SK-N-SH treated with all-trans-retinoic acid at 6 μM for 48 hours (cell line): ENCODE results near the gene NSD2.

Experiments
- ATAC-seq: fragments of 200-7000 bp; cut with Tn5 transposase; 3 replicates; pipeline ENCODE4 v1.9.1; 2020; ENCODE audit warnings: mild to moderate bottlenecking, moderate library complexity
- ARNTL ChIP-seq: fragments of 450-650 bp; formaldehyde crosslinking; IDR thresholded peaks from 2 replicates; pipeline ENCODE4 v1.5.0; 2020; ENCODE audit warnings: low read depth, mild to moderate bottlenecking, moderate library complexity, borderline replicate concordance
- BACH2 ChIP-seq: fragments of 250-450 bp; sonication (Bioruptor Pico); IDR thresholded peaks from 2 replicates; pipeline ENCODE4 v1.9.0; 2021; ENCODE audit warnings: mild to moderate bottlenecking, borderline replicate concordance
- CREB5 ChIP-seq: fragments of 250-450 bp; sonication (Bioruptor Pico); IDR thresholded peaks from 2 replicates; pipeline ENCODE4 v1.5.1; 2020; ENCODE audit warnings: low read depth, mild to moderate bottlenecking, moderate library complexity
- CSDC2 ChIP-seq: fragments of 250-450 bp; sonication (Bioruptor Pico); IDR thresholded peaks from 2 replicates; pipeline ENCODE4 v1.5.0; 2020; ENCODE audit warnings: mild to moderate bottlenecking, moderate library complexity
- ESRRG ChIP-seq: fragments of 250-450 bp; sonication (Bioruptor Pico); IDR thresholded peaks from 2 replicates; pipeline ENCODE4 v1.6.1; 2021; ENCODE audit warnings: mild to moderate bottlenecking
- GLIS3 ChIP-seq: fragments of 250-450 bp; sonication (Bioruptor Pico); IDR thresholded peaks from 2 replicates; pipeline ENCODE4 v1.5.0; 2020; ENCODE audit warnings: mild to moderate bottlenecking, moderate library complexity
- ISL1 ChIP-seq: fragments of 250-450 bp; sonication (Bioruptor Pico); IDR thresholded peaks from 2 replicates; pipeline ENCODE4 v2.1.2; 2022; ENCODE audit warnings: mild to moderate bottlenecking, moderate library complexity
- OSR1 ChIP-seq: fragments of 250-450 bp; sonication (Bioruptor Pico); IDR thresholded peaks from 2 replicates; pipeline ENCODE4 v1.8.0; 2022; ENCODE audit warnings: moderate library complexity, mild to moderate bottlenecking, inconsistent platforms
- PATZ1 ChIP-seq: fragments of 250-450 bp; sonication (Bioruptor Pico); IDR thresholded peaks from 2 replicates; pipeline ENCODE4 v1.8.0; 2020; ENCODE audit warnings: mild to moderate bottlenecking, moderate library complexity, borderline replicate concordance
- POU6F1 ChIP-seq: fragments of 250-450 bp; sonication (Bioruptor Pico); IDR thresholded peaks from 2 replicates; pipeline ENCODE4 v1.8.0; 2021; ENCODE audit warnings: low read depth, mild to moderate bottlenecking, moderate library complexity, borderline replicate concordance
- PPARA ChIP-seq: fragments of 250-450 bp; sonication (Bioruptor Pico); IDR thresholded peaks from 2 replicates; pipeline ENCODE4 v1.5.0; 2020; ENCODE audit warnings: mild to moderate bottlenecking, borderline replicate concordance
- RARB ChIP-seq: fragments of 250-450 bp; sonication (Bioruptor Pico); IDR thresholded peaks from 2 replicates; pipeline ENCODE4 v1.8.0; 2021; ENCODE audit warnings: mild to moderate bottlenecking, moderate library complexity
- SNAI2 ChIP-seq: fragments of 250-450 bp; sonication (Bioruptor Pico); IDR thresholded peaks from 2 replicates; pipeline ENCODE4 v1.5.0; 2020; ENCODE audit warnings: mild to moderate bottlenecking, moderate library complexity
- TCF4 ChIP-seq: fragments of 250-450 bp; sonication (Bioruptor Pico); IDR thresholded peaks from 2 replicates; pipeline ENCODE4 v1.8.0; 2021; ENCODE audit warnings: mild to moderate bottlenecking, moderate library complexity, borderline replicate concordance
- TOX ChIP-seq: fragments of 250-450 bp; sonication (Bioruptor Pico); IDR thresholded peaks from 2 replicates; pipeline ENCODE4 v1.8.0; 2021; ENCODE audit warnings: mild to moderate bottlenecking, moderate library complexity, borderline replicate concordance
- ZC3H10 ChIP-seq: fragments of 250-450 bp; sonication (Bioruptor Pico); IDR thresholded peaks from 2 replicates; pipeline ENCODE4 v1.5.1; 2021; ENCODE audit warnings: mild to moderate bottlenecking, moderate library complexity
- ZFP3 ChIP-seq: fragments of 250-450 bp; sonication (Bioruptor Pico); IDR thresholded peaks from 2 replicates; pipeline ENCODE4 v1.5.0; 2020; ENCODE audit warnings: mild to moderate bottlenecking, moderate library complexity
- ZFP30 ChIP-seq: fragments of 450-650 bp; formaldehyde crosslinking; IDR thresholded peaks from 2 replicates; pipeline ENCODE4 v1.5.0; 2022; ENCODE audit warnings: mild to moderate bottlenecking, moderate library complexity
- ZNF565 ChIP-seq: fragments of 450-650 bp; formaldehyde crosslinking; conservative IDR thresholded peaks from 2 replicates; pipeline ENCODE4 v1.5.0; 2020; ENCODE audit warnings: low read depth, mild to moderate bottlenecking, moderate library complexity
- ZNF70 ChIP-seq: fragments of 450-650 bp; formaldehyde crosslinking; IDR thresholded peaks from 2 replicates; pipeline ENCODE4 v1.5.0; 2020; ENCODE audit warnings: mild to moderate bottlenecking, moderate library complexity
- ZNF8 ChIP-seq: fragments of 450-650 bp; formaldehyde crosslinking; IDR thresholded peaks from 2 replicates; pipeline ENCODE4 v1.5.0; 2020; ENCODE audit warnings: mild to moderate bottlenecking, moderate library complexity
- TF ChIP-seq, protein P1 (sequence below): fragments of 250-450 bp; sonication (Bioruptor Pico); IDR thresholded peaks from 2 replicates; pipeline ENCODE4 v1.5.0; 2020; ENCODE audit warnings: mild to moderate bottlenecking, moderate library complexity
- TF ChIP-seq, protein P2 (sequence below): fragments of 250-450 bp; sonication (Bioruptor Pico); IDR thresholded peaks from 2 replicates; pipeline ENCODE4 v1.5.1; 2021; ENCODE audit warnings: mild to moderate bottlenecking, moderate library complexity

NSD2 gene

GRCh38 chr4:2008671-2008920 lies 137.4 kb downstream of the NSD2 start:
- ATAC-seq: peak; percentile 54

GRCh38 chr4:2008921-2009650 lies 137.9 kb downstream of the NSD2 start, which contains the start of gene NELFA:
Gene NELFA, minus strand, starts transcription at chr4:2008974. Its CDS starts 15 bp downstream, at chr4:2008959.
- peak; percentile 92 for ATAC-seq
- TF ChIP-seq ESRRG: no peak
- 0 out of 2 replicates have a peak, but pooled peaks have one; percentile 80 for TF ChIP-seq CSDC2 (CRISPR knock-in tag)
- TF ChIP-seq SNAI2 (CRISPR knock-in tag): peak; percentile 95
- no peak for TF ChIP-seq GLIS3 (CRISPR knock-in tag)
- TF ChIP-seq, protein P1, sequence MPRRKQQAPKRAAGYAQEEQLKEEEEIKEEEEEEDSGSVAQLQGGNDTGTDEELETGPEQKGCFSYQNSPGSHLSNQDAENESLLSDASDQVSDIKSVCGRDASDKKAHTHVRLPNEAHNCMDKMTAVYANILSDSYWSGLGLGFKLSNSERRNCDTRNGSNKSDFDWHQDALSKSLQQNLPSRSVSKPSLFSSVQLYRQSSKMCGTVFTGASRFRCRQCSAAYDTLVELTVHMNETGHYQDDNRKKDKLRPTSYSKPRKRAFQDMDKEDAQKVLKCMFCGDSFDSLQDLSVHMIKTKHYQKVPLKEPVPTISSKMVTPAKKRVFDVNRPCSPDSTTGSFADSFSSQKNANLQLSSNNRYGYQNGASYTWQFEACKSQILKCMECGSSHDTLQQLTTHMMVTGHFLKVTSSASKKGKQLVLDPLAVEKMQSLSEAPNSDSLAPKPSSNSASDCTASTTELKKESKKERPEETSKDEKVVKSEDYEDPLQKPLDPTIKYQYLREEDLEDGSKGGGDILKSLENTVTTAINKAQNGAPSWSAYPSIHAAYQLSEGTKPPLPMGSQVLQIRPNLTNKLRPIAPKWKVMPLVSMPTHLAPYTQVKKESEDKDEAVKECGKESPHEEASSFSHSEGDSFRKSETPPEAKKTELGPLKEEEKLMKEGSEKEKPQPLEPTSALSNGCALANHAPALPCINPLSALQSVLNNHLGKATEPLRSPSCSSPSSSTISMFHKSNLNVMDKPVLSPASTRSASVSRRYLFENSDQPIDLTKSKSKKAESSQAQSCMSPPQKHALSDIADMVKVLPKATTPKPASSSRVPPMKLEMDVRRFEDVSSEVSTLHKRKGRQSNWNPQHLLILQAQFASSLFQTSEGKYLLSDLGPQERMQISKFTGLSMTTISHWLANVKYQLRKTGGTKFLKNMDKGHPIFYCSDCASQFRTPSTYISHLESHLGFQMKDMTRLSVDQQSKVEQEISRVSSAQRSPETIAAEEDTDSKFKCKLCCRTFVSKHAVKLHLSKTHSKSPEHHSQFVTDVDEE (CRISPR knock-in tag): peak; percentile 84
- no peak for TF ChIP-seq ZC3H10 (CRISPR knock-in tag)
- no peak for TF ChIP-seq POU6F1
- TF ChIP-seq ZNF70 (CRISPR knock-in tag): no peak
- TF ChIP-seq TCF4 (CRISPR knock-in tag): no peak
- TF ChIP-seq BACH2: no peak
- TF ChIP-seq ARNTL (CRISPR knock-in tag): no peak
- TF ChIP-seq ZFP3 (CRISPR knock-in tag): 0 out of 2 replicates have a peak, but pooled peaks have one; percentile 22
- TF ChIP-seq PATZ1: no peak
- no peak; the same call in 1 of the 2 replicates for TF ChIP-seq ZFP30 (CRISPR knock-in tag)
- TF ChIP-seq PPARA (CRISPR knock-in tag): peak; percentile 72; the same call in 1 of the 2 replicates
- TF ChIP-seq RARB (CRISPR knock-in tag): no peak
- TF ChIP-seq ZNF8 (CRISPR knock-in tag): no peak
- no peak for TF ChIP-seq ISL1 (CRISPR knock-in tag)
- peak; percentile 27; the same call in 1 of the 2 replicates for TF ChIP-seq ZNF565
- TF ChIP-seq OSR1 (CRISPR knock-in tag): 0 out of 2 replicates have a peak, but pooled peaks have one; percentile 61
- no peak for TF ChIP-seq CREB5 (CRISPR knock-in tag)
- TF ChIP-seq, protein P2, sequence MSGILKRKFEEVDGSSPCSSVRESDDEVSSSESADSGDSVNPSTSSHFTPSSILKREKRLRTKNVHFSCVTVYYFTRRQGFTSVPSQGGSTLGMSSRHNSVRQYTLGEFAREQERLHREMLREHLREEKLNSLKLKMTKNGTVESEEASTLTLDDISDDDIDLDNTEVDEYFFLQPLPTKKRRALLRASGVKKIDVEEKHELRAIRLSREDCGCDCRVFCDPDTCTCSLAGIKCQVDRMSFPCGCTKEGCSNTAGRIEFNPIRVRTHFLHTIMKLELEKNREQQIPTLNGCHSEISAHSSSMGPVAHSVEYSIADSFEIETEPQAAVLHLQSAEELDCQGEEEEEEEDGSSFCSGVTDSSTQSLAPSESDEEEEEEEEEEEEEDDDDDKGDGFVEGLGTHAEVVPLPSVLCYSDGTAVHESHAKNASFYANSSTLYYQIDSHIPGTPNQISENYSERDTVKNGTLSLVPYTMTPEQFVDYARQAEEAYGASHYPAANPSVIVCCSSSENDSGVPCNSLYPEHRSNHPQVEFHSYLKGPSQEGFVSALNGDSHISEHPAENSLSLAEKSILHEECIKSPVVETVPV: no peak
- no peak for TF ChIP-seq TOX (CRISPR knock-in tag)

More at GRCh38 chr4:2008671-2008920, 137.4 kb downstream of the NSD2 start:
- no peak for TF ChIP-seq PATZ1
- TF ChIP-seq ARNTL (CRISPR knock-in tag): no peak
